ENCODE data around the gene NBEA. TPM values are rescaled to one million over a fixed set of nuclear protein-coding genes. Genes with fewer than 3 reads are reported as not detected.
"Not testable (repeated sequence)": the region's sequence is repeated elsewhere in the genome, so short reads cannot be mapped to it uniquely, and the experiment has no call there.

The NBEA gene
- total RNA-seq, 3 donors from 2014 or later: 0.19 to 0.58 (median 0.43) TPM

- no peak for ATAC-seq
- no peaks in the 10 kb centered on the region for H3K9me3 Mint-ChIP-seq
- H3K4me3 Mint-ChIP-seq: no peak overlapping the region
- H3K36me3 Mint-ChIP-seq (ENCODE audit: insufficient read depth): no peaks in the 10 kb centered on the region
- DNase-seq: no peak
- peaks cover 19% of the 10 kb centered on the region for H3K27me3 Mint-ChIP-seq (ENCODE audit: low read depth)
- no peaks in the 10 kb centered on the region for H3K4me1 Mint-ChIP-seq (ENCODE audit: low read depth)
Observed at GRCh38 chr13:34935841-34936240, 6.2 kb upstream of the NBEA start.

- Mint-ChIP-seq H3K9me3 (no peaks in the 10 kb centered on the region), H3K4me3 (no peak overlapping the region), H3K4me1 (ENCODE audit: low read depth) (peaks cover 14% of the 10 kb centered on the region), H3K27me3 (ENCODE audit: low read depth) (peaks cover 36% of the 10 kb centered on the region), H3K36me3 (ENCODE audit: insufficient read depth) (no peaks in the 10 kb centered on the region)
- DNase-seq (no peak), ATAC-seq (no peak)
Observed at GRCh38 chr13:34939771-34940170, 2.3 kb upstream of the NBEA start.

- DNase-seq (no peak), ATAC-seq (no peak)
- H3K36me3 Mint-ChIP-seq (ENCODE audit: insufficient read depth): no peaks in the 10 kb centered on the region
- no peaks in the 10 kb centered on the region for H3K9me3 Mint-ChIP-seq
- H3K4me3 Mint-ChIP-seq: peak overlapping the region; percentile 87
- peaks cover 36% of the 10 kb centered on the region for H3K27me3 Mint-ChIP-seq (ENCODE audit: low read depth)
- H3K4me1 Mint-ChIP-seq (ENCODE audit: low read depth): peaks cover 14% of the 10 kb centered on the region
Observed at GRCh38 chr13:34941436-34941834, 635 bp upstream of the NBEA start.

GRCh38 chr13:34942732-34943435 lies 814 bp downstream of the NBEA start:
- ATAC-seq (peak; percentile 12 to 13), DNase-seq (peak; percentile 7)
- H3K9me3 Mint-ChIP-seq: no peaks in the 10 kb centered on the region
- peaks cover 34% of the 10 kb centered on the region for H3K27me3 Mint-ChIP-seq (ENCODE audit: low read depth)
- H3K4me1 Mint-ChIP-seq (ENCODE audit: low read depth): peaks cover 14% of the 10 kb centered on the region
- H3K36me3 Mint-ChIP-seq (ENCODE audit: insufficient read depth): no peaks in the 10 kb centered on the region
- H3K4me3 Mint-ChIP-seq: peak overlapping the region; percentile 77

- peak; percentile 28 to 29 for ATAC-seq
- Mint-ChIP-seq H3K36me3 (ENCODE audit: insufficient read depth) (no peaks in the 10 kb centered on the region), H3K27me3 (ENCODE audit: low read depth) (peaks cover 33% of the 10 kb centered on the region), H3K4me1 (ENCODE audit: low read depth) (peaks cover 14% of the 10 kb centered on the region), H3K9me3 (no peaks in the 10 kb centered on the region), H3K4me3 (peak overlapping the region; percentile 77)
- DNase-seq: no peak
Observed at GRCh38 chr13:34943436-34944273, 1.6 kb downstream of the NBEA start.

GRCh38 chr13:34944274-34944634 lies 2.2 kb downstream of the NBEA start:
- Mint-ChIP-seq H3K27me3 (ENCODE audit: low read depth) (peaks cover 28% of the 10 kb centered on the region), H3K36me3 (ENCODE audit: insufficient read depth) (no peaks in the 10 kb centered on the region), H3K4me3 (no peak overlapping the region), H3K9me3 (no peaks in the 10 kb centered on the region), H3K4me1 (ENCODE audit: low read depth) (peaks cover 14% of the 10 kb centered on the region)
- ATAC-seq (no peak), DNase-seq (no peak)

GRCh38 chr13:34944751-34945150 lies 2.7 kb downstream of the NBEA start:
- Mint-ChIP-seq H3K36me3 (ENCODE audit: insufficient read depth) (no peaks in the 10 kb centered on the region), H3K4me1 (ENCODE audit: low read depth) (peaks cover 14% of the 10 kb centered on the region), H3K4me3 (no peak overlapping the region), H3K9me3 (no peaks in the 10 kb centered on the region), H3K27me3 (ENCODE audit: low read depth) (peaks cover 26% of the 10 kb centered on the region)
- no peak for ATAC-seq
- no peak for DNase-seq

- Mint-ChIP-seq H3K27me3 (ENCODE audit: low read depth) (no peaks in the 10 kb centered on the region), H3K9me3 (peaks cover 4% of the 10 kb centered on the region), H3K36me3 (ENCODE audit: insufficient read depth) (no peaks in the 10 kb centered on the region), H3K4me3 (no peak overlapping the region), H3K4me1 (ENCODE audit: low read depth) (no peaks in the 10 kb centered on the region)
- ATAC-seq: no peak
- no peak for DNase-seq
Observed at GRCh38 chr13:34951528-34951927, 9.5 kb downstream of the NBEA start.

GRCh38 chr13:34959489-34959888 lies 17.4 kb downstream of the NBEA start:
- Mint-ChIP-seq H3K36me3 (ENCODE audit: insufficient read depth) (no peaks in the 10 kb centered on the region), H3K4me3 (no peak overlapping the region), H3K9me3 (peaks cover 4% of the 10 kb centered on the region), H3K4me1 (ENCODE audit: low read depth) (no peaks in the 10 kb centered on the region), H3K27me3 (ENCODE audit: low read depth) (no peaks in the 10 kb centered on the region)
- no peak for DNase-seq
- no peak for ATAC-seq

GRCh38 chr13:34964558-34964957 lies 22.5 kb downstream of the NBEA start:
- DNase-seq (no peak), ATAC-seq (no peak)
- H3K9me3 Mint-ChIP-seq: peaks cover 3% of the 10 kb centered on the region
- no peak overlapping the region for H3K4me3 Mint-ChIP-seq
- H3K36me3 Mint-ChIP-seq (ENCODE audit: insufficient read depth): peaks cover 2% of the 10 kb centered on the region
- H3K27me3 Mint-ChIP-seq (ENCODE audit: low read depth): no peaks in the 10 kb centered on the region
- H3K4me1 Mint-ChIP-seq (ENCODE audit: low read depth): no peaks in the 10 kb centered on the region

- H3K4me1 Mint-ChIP-seq (ENCODE audit: low read depth): no peaks in the 10 kb centered on the region
- ATAC-seq (no peak), DNase-seq (no peak)
- H3K4me3 Mint-ChIP-seq: no peak overlapping the region
- peaks cover 2% of the 10 kb centered on the region for H3K36me3 Mint-ChIP-seq (ENCODE audit: insufficient read depth)
- H3K27me3 Mint-ChIP-seq (ENCODE audit: low read depth): no peaks in the 10 kb centered on the region
- H3K9me3 Mint-ChIP-seq: peaks cover 16% of the 10 kb centered on the region
Observed at GRCh38 chr13:34967851-34968562, 25.9 kb downstream of the NBEA start.

- not testable (repeated sequence) for H3K36me3 Mint-ChIP-seq (ENCODE audit: insufficient read depth); H3K27me3 Mint-ChIP-seq (ENCODE audit: low read depth); DNase-seq; H3K4me3 Mint-ChIP-seq; ATAC-seq; H3K4me1 Mint-ChIP-seq (ENCODE audit: low read depth)
- peaks cover 20% of the 10 kb centered on the region for H3K9me3 Mint-ChIP-seq
Observed at GRCh38 chr13:34969539-34969938, 27.5 kb downstream of the NBEA start.

GRCh38 chr13:34970961-34971360 lies 28.9 kb downstream of the NBEA start:
- Mint-ChIP-seq H3K4me3 (no peak overlapping the region), H3K9me3 (peaks cover 20% of the 10 kb centered on the region), H3K27me3 (ENCODE audit: low read depth) (no peaks in the 10 kb centered on the region), H3K36me3 (ENCODE audit: insufficient read depth) (peaks cover 2% of the 10 kb centered on the region), H3K4me1 (ENCODE audit: low read depth) (no peaks in the 10 kb centered on the region)
- DNase-seq (no peak), ATAC-seq (no peak)

- Mint-ChIP-seq H3K36me3 (ENCODE audit: insufficient read depth) (peaks cover 2% of the 10 kb centered on the region), H3K27me3 (ENCODE audit: low read depth) (no peaks in the 10 kb centered on the region), H3K4me3 (no peak overlapping the region), H3K9me3 (peaks cover 20% of the 10 kb centered on the region), H3K4me1 (ENCODE audit: low read depth) (no peaks in the 10 kb centered on the region)
- ATAC-seq (no peak), DNase-seq (no peak)
Observed at GRCh38 chr13:34971473-34971872, 29.4 kb downstream of the NBEA start.

Data from activated T-cell treated with anti-CD3 and anti-CD28 coated beads, Interleukin-2, amount 50 U/mL, for 4 hours (primary cell).